Activated CD4-positive, CD25-positive, alpha-beta regulatory T cell treated with anti-CD3 and anti-CD28 coated beads, Interleukin-2, amount 50 U/mL, for 24 hours (primary cell): ENCODE data around the gene COL25A1.
"Not testable (repeated sequence)": the region's sequence is repeated elsewhere in the genome, so short reads cannot be mapped to it uniquely, and the experiment has no call there.

Source experiments
- ATAC-seq, 2 donors: fragments of 150-1000 bp; cut with Tn5 transposase; one replicate each; pipeline ENCODE4 v1.10.0; 2021; ENCODE audit warnings: mild to moderate bottlenecking in 1 of 2, moderate library complexity in 1 of 2

The COL25A1 gene

GRCh38 chr4:109164011-109164410 is 138.4 kb downstream of the COL25A1 start:
- ATAC-seq: no peak

- ATAC-seq: no peak
Measured at GRCh38 chr4:109163493-109163892, 139.0 kb downstream of the COL25A1 start.

- ATAC-seq: no peak
Measured at GRCh38 chr4:109162759-109163158, 139.7 kb downstream of the COL25A1 start.

- no peak for ATAC-seq
Measured at GRCh38 chr4:109160494-109160893, 142.0 kb downstream of the COL25A1 start.

GRCh38 chr4:109157696-109158095 is 144.8 kb downstream of the COL25A1 start:
- no peak for ATAC-seq

GRCh38 chr4:109157205-109157604 is 145.3 kb downstream of the COL25A1 start:
- no peak for ATAC-seq

GRCh38 chr4:109156356-109156755 is 146.1 kb downstream of the COL25A1 start:
- no peak for ATAC-seq

- no peak for ATAC-seq
Measured at GRCh38 chr4:109155682-109156283, 146.7 kb downstream of the COL25A1 start.

GRCh38 chr4:109155084-109155483 is 147.4 kb downstream of the COL25A1 start:
- no peak for ATAC-seq

- ATAC-seq: no peak
Measured at GRCh38 chr4:109154424-109154823, 148.0 kb downstream of the COL25A1 start.

- no peak for ATAC-seq
Measured at GRCh38 chr4:109149836-109150235, 152.6 kb downstream of the COL25A1 start.

GRCh38 chr4:109148577-109149075 is 153.8 kb downstream of the COL25A1 start:
- no peak for ATAC-seq

- no peak for ATAC-seq
Measured at GRCh38 chr4:109147135-109147534, 155.3 kb downstream of the COL25A1 start.

GRCh38 chr4:109146499-109146898 is 156.0 kb downstream of the COL25A1 start:
- ATAC-seq: no peak

GRCh38 chr4:109138125-109138524 is 164.3 kb downstream of the COL25A1 start:
- ATAC-seq: not testable (repeated sequence)

- no peak for ATAC-seq
Measured at GRCh38 chr4:109134921-109135320, 167.5 kb downstream of the COL25A1 start.

- ATAC-seq: no peak
Measured at GRCh38 chr4:109134268-109134667, 168.2 kb downstream of the COL25A1 start.

GRCh38 chr4:109131559-109131958 is 170.9 kb downstream of the COL25A1 start:
- no peak for ATAC-seq

GRCh38 chr4:109128589-109128988 is 173.9 kb downstream of the COL25A1 start:
- ATAC-seq: no peak

- ATAC-seq: no peak
Measured at GRCh38 chr4:109127866-109128265, 174.6 kb downstream of the COL25A1 start.

GRCh38 chr4:109126856-109127255 is 175.6 kb downstream of the COL25A1 start:
- ATAC-seq: no peak

- ATAC-seq: no peak
Measured at GRCh38 chr4:109125084-109125483, 177.4 kb downstream of the COL25A1 start.

GRCh38 chr4:109123951-109124350 is 178.5 kb downstream of the COL25A1 start:
- ATAC-seq: no peak

- ATAC-seq: no peak
Measured at GRCh38 chr4:109121561-109121960, 180.9 kb downstream of the COL25A1 start.

GRCh38 chr4:109119852-109120251 is 182.6 kb downstream of the COL25A1 start:
- no peak for ATAC-seq
